ENCODE measurements around the gene RIPOR3. TPM values are rescaled to one million over a fixed set of nuclear protein-coding genes. Genes with fewer than 3 reads are reported as not detected.

RIPOR3 gene
- total RNA-seq, 2 experiments from 2014 or later, result 0.53 TPM; not detected in 1

DNA sequence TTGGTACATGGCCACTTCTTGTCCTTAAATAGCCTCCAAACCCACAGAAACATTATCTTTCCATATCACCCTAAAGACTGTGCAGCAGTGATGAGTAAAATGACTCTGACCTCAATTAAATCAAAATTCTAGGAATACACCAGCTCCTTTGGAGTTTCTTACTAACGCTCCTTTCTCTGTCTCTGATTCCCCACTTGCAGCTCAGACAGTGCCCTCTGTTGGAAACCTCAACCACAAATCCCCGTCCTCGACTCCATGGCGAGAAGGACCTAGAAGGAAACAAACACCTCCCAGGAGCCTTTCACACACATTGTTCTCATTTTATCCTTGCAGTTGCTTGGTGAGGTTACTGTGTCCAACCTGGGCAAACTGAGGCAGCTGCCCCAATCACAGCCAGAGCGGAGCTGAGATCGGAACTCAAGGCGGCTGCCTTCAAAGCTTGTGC is 22.3 kb upstream of the RIPOR3 start:
- Histone ChIP-seq H3K79me2 (ENCODE audit: insufficient read depth, low read depth, low read length) (no peaks in the 10 kb centered on the region), H3K27ac (ENCODE audit: low read depth, low read length, poor library complexity, severe bottlenecking) (no peak overlapping the region), H3K4me1 (ENCODE audit: insufficient read depth, low read length, poor library complexity, severe bottlenecking) (no peaks in the 10 kb centered on the region), H3K9me3 (ENCODE audit: low read length) (no peaks in the 10 kb centered on the region), H3K4me2 (ENCODE audit: low read length) (no peak overlapping the region), H3K9me2 (ENCODE audit: insufficient read depth, low read length) (no peaks in the 10 kb centered on the region), H3K36me3 (ENCODE audit: insufficient read depth, low read length) (no peaks in the 10 kb centered on the region), H3K4me3 (ENCODE audit: low read depth, low read length, poor library complexity, severe bottlenecking) (no peak overlapping the region), H4K20me1 (ENCODE audit: insufficient read depth, low read length) (no peaks in the 10 kb centered on the region), H2AFZ (ENCODE audit: low read length) (no peak overlapping the region)
- no peak for DNase-seq (ENCODE audit: low spot score)
- ChIA-PET POLR2A (no interaction called here), CTCF (ENCODE audit: unreplicated experiment) (no interaction called here)
- intact Hi-C loops (cut with micrococcal nuclease; ENCODE audit: unreplicated experiment), result no loop called here
- TF ChIP-seq EZH2phosphoT487 (IDR thresholded peaks at IDR 0.05; ENCODE audit: borderline replicate concordance, low read depth, low read length), result no peak
- TF ChIP-seq, protein P1, sequence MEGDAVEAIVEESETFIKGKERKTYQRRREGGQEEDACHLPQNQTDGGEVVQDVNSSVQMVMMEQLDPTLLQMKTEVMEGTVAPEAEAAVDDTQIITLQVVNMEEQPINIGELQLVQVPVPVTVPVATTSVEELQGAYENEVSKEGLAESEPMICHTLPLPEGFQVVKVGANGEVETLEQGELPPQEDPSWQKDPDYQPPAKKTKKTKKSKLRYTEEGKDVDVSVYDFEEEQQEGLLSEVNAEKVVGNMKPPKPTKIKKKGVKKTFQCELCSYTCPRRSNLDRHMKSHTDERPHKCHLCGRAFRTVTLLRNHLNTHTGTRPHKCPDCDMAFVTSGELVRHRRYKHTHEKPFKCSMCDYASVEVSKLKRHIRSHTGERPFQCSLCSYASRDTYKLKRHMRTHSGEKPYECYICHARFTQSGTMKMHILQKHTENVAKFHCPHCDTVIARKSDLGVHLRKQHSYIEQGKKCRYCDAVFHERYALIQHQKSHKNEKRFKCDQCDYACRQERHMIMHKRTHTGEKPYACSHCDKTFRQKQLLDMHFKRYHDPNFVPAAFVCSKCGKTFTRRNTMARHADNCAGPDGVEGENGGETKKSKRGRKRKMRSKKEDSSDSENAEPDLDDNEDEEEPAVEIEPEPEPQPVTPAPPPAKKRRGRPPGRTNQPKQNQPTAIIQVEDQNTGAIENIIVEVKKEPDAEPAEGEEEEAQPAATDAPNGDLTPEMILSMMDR (conservative IDR thresholded peaks at IDR 0.05; ENCODE audit: low read length), result peak; percentile 28; the same call in 1 of the 2 replicates
- no TSS peak for BruUV-seq (replicated peaks)

DNA sequence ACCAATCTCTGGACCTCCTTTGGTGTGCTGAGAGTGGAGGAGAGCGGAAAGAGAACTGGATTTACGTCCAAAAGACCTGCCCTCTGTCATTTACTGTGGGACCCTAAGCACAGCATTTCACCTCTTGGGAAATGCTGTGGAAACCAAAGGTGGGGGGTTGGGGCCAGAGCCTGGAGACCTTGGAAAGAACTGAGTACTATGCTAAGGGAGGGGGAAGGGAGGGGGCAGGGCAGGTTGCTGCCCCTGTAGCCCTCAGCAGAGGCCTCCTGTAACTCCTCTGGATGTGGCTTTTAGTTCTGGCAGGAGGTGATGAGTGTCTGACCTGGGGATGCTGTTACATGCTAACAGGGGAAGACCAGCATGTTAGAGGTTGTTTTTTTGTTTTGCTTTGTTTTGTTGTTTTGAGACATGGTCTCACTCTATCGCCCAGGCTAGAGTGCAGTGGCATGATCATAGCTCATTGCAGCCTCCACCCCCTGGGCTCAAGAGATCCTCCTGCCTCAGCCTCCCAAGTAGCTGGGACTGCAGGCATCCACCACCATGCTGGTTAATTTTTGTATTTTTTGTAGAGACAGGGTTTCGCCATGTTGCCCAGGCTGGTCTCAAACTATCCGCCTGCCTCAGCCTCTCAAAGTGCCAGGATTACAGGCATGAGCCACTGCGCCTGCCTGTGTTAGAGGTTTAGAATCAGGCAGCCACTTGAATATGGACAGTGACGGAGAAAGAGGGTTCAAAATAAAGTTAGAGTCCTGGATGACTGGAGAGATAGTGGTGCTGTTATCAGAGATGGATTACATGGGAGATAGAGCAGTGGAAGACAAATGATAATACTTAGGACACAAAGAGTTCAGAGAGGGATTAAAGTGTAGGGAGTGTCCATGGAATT is 21.7 kb upstream of the RIPOR3 start:
- H3K79me2 ChIP-seq (ENCODE audit: insufficient read depth, low read depth, low read length), result no peaks in the 10 kb centered on the region
- BruUV-seq (replicated peaks), result no TSS peak
- intact Hi-C loops (cut with micrococcal nuclease; ENCODE audit: unreplicated experiment), result no loop called here
- H2AFZ ChIP-seq (ENCODE audit: low read length), result no peak overlapping the region
- no peaks in the 10 kb centered on the region for H3K9me3 ChIP-seq (ENCODE audit: low read length)
- POLR2A ChIA-PET, result no interaction called here
- H3K4me3 ChIP-seq (ENCODE audit: low read depth, low read length, poor library complexity, severe bottlenecking), result no peak overlapping the region
- no peaks in the 10 kb centered on the region for H3K9me2 ChIP-seq (ENCODE audit: insufficient read depth, low read length)
- no peaks in the 10 kb centered on the region for H4K20me1 ChIP-seq (ENCODE audit: insufficient read depth, low read length)
- CTCF ChIA-PET (ENCODE audit: unreplicated experiment), result no interaction called here
- no peak overlapping the region for H3K4me2 ChIP-seq (ENCODE audit: low read length)
- H3K36me3 ChIP-seq (ENCODE audit: insufficient read depth, low read length), result no peaks in the 10 kb centered on the region
- no peaks in the 10 kb centered on the region for H3K4me1 ChIP-seq (ENCODE audit: insufficient read depth, low read length, poor library complexity, severe bottlenecking)
- no peak overlapping the region for H3K27ac ChIP-seq (ENCODE audit: low read depth, low read length, poor library complexity, severe bottlenecking)
- DNase-seq (ENCODE audit: low spot score), result no peak
- TF ChIP-seq, protein P1 (conservative IDR thresholded peaks at IDR 0.05; ENCODE audit: low read length), result no peak

DNA sequence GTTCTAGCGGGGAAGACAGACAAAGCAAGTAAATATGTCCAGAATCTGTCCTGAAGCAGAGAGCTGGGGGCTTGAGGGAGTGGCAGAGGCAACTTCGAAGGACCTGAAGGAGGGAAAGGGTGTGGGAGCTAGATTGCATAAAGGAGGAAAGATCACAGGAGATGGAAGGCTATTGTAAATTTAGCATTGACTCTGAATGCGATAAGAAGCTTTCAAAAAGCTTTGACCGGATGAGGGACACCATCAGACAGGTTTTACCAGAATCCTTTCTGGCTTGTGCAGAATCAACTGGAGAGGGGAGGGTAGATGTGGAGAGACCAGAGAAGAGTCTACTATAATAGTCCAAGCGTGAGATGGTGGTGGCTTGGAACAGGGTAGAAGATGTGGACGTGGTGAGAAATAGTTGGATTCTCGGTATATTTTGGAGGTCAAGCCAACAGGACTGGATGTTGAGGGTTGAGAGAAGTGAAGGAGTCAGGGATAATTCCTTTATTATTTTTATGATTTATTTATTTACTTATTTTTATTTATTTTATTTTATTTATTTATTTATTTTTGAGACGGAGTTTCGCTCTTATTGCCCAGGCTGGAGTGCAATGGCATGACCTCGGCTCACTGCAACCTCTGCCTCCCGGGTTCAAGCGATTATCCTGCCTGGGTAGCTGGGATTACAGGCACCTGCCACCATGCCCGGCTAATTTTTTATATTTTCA is 19.9 kb upstream of the RIPOR3 start:
- H3K27ac ChIP-seq (ENCODE audit: low read depth, low read length, poor library complexity, severe bottlenecking), result no peak overlapping the region
- no peak for DNase-seq (ENCODE audit: low spot score)
- H3K79me2 ChIP-seq (ENCODE audit: insufficient read depth, low read depth, low read length), result no peaks in the 10 kb centered on the region
- BruUV-seq (replicated peaks), result no TSS peak
- no peaks in the 10 kb centered on the region for H3K9me3 ChIP-seq (ENCODE audit: low read length)
- no peak overlapping the region for H2AFZ ChIP-seq (ENCODE audit: low read length)
- H3K4me1 ChIP-seq (ENCODE audit: insufficient read depth, low read length, poor library complexity, severe bottlenecking), result no peaks in the 10 kb centered on the region
- no peaks in the 10 kb centered on the region for H4K20me1 ChIP-seq (ENCODE audit: insufficient read depth, low read length)
- no peak overlapping the region for H3K4me3 ChIP-seq (ENCODE audit: low read depth, low read length, poor library complexity, severe bottlenecking)
- no peaks in the 10 kb centered on the region for H3K36me3 ChIP-seq (ENCODE audit: insufficient read depth, low read length)
- intact Hi-C loops (cut with micrococcal nuclease; ENCODE audit: unreplicated experiment), result no loop called here
- TF ChIP-seq, protein P1 (conservative IDR thresholded peaks at IDR 0.05; ENCODE audit: low read length), result no peak
- TF ChIP-seq EZH2phosphoT487 (IDR thresholded peaks at IDR 0.05; ENCODE audit: borderline replicate concordance, low read depth, low read length), result no peak
- ChIA-PET POLR2A (no interaction called here), CTCF (ENCODE audit: unreplicated experiment) (no interaction called here)
- H3K9me2 ChIP-seq (ENCODE audit: insufficient read depth, low read length), result no peaks in the 10 kb centered on the region
- H3K4me2 ChIP-seq (ENCODE audit: low read length), result no peak overlapping the region

All from OCI-LY7 (cell line).